ENCODE measurements around the gene COL1A2. TPM values are rescaled to one million over a fixed set of nuclear protein-coding genes. Genes with fewer than 3 reads are reported as not detected.

The COL1A2 gene
- total RNA-seq, 1 donor, result 4,453 TPM

DNA sequence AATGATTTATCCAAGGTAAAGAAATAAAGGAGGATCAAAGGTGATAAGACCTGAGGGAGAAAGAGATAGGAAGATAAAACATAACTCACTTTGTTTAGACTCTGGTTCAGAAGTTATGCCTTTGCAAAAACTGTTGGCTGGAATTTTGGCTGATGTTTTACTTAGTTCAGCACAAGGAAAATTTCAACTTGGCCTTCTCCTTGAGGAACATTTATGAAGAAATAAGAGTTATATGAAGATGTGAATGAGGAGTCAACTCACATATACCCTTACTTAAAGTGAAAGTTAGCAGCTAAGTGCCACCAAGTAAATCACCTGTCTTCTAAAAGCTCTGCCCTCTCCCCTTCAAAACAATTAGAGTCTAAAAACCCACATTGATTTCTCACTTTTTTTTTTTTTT lies 39.7 kb upstream of the COL1A2 start:
- TF ChIP-seq CTCF (IDR thresholded peaks at IDR 0.05; ENCODE audit: insufficient read depth, low read length), result no peak
- peak; percentile 32 for DNase-seq (ENCODE audit: low read depth)
- H3K4me3 ChIP-seq (ENCODE audit: low read depth, low read length), result no peak overlapping the region

- no peak for TF ChIP-seq CTCF (IDR thresholded peaks at IDR 0.05; ENCODE audit: insufficient read depth, low read length)
- no peak overlapping the region for H3K4me3 ChIP-seq (ENCODE audit: low read depth, low read length)
- DNase-seq (ENCODE audit: low read depth), result peak; percentile 65
Observed at GRCh38 chr7:94355454-94355853, 39.2 kb upstream of the COL1A2 start.

- peak; percentile 40 for DNase-seq (ENCODE audit: low read depth)
- no peak overlapping the region for H3K4me3 ChIP-seq (ENCODE audit: low read depth, low read length)
- TF ChIP-seq CTCF (IDR thresholded peaks at IDR 0.05; ENCODE audit: insufficient read depth, low read length), result no peak
Observed at GRCh38 chr7:94357076-94357475, 37.6 kb upstream of the COL1A2 start.

DNA sequence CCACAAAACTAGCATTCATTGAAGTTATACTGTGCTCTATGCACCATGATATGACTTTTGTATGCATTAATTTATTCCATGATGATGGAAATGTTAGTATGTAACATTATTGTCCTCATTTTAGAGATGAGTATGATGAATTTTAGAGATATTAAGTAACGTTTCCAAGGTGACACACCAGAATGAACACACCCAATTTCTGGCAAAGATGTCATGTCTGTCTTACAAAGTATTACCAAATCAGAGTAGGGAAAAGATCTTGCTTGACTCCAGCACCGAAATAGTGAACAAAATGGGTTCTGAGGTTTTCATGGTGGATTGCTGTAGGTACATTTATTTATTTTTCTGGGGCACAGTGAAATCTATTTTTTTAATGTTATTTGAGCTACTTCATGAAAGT lies 33.8 kb upstream of the COL1A2 start:
- DNase-seq (ENCODE audit: low read depth), result peak; percentile 32
- TF ChIP-seq CTCF (IDR thresholded peaks at IDR 0.05; ENCODE audit: insufficient read depth, low read length), result no peak
- H3K4me3 ChIP-seq (ENCODE audit: low read depth, low read length), result no peak overlapping the region

DNA sequence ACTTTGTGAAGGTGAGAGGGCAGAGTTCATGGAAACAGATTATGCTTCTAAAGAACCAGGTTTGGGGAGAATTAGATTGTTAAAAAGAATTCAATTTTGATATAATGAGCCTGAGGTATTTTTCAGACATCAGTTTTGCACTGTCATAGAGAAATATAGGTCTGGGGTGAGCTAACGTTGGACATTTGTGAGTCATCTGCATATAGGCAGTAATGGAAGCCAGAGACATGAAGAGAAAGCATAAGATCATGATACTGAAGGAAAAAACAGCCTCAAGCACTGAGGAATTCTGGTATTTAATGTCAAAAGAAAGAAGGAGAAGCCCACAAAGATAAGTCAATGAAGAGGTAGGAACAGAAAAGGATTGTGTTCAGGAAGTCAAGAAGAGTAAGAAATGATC lies 32.4 kb upstream of the COL1A2 start:
- TF ChIP-seq CTCF (IDR thresholded peaks at IDR 0.05; ENCODE audit: insufficient read depth, low read length), result no peak
- no peak for DNase-seq (ENCODE audit: low read depth)
- H3K4me3 ChIP-seq (ENCODE audit: low read depth, low read length), result no peak overlapping the region

GRCh38 chr7:94364816-94365215 lies 29.9 kb upstream of the COL1A2 start:
- TF ChIP-seq CTCF (IDR thresholded peaks at IDR 0.05; ENCODE audit: insufficient read depth, low read length), result no peak
- H3K4me3 ChIP-seq (ENCODE audit: low read depth, low read length), result no peak overlapping the region

GRCh38 chr7:94366163-94366562 lies 28.5 kb upstream of the COL1A2 start:
- DNase-seq (ENCODE audit: low read depth), result no peak
- no peak for TF ChIP-seq CTCF (IDR thresholded peaks at IDR 0.05; ENCODE audit: insufficient read depth, low read length)
- H3K4me3 ChIP-seq (ENCODE audit: low read depth, low read length), result no peak overlapping the region

More at GRCh38 chr7:94364816-94365215, 29.9 kb upstream of the COL1A2 start:
- peak; percentile 28 for DNase-seq (ENCODE audit: low read depth)
